ENCODE results near the gene SH3GL2. TPM values are rescaled to one million over a fixed set of nuclear protein-coding genes. Genes with fewer than 3 reads are reported as not detected.

SH3GL2 gene
- total and polyA plus RNA-seq, 4 donors, result 0.06 to 0.08 TPM; not detected in 2

DNA sequence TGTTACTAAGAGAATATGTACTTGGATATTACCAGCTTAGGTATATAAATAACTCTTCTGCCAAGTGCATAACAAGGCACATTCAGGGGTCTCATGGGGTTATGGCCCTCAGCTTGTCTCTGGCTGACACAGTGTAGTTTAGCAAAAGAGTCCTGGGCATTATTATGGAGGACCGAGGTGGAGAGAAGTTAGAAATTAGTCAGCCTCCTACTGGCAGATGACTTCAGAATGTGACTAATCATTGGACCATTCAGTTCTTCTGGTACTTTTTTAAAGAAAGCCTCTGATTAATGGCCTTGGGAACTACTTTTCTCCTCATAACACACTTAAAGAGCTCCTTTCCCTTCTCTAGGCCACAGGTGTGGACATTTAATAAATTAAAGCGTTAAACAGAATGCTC is 178.9 kb downstream of the SH3GL2 start:
- Histone ChIP-seq H3K9me3 (ENCODE audit: control insufficient read depth in 4 of 4, low read length in 3 of 4) (no peaks in the 10 kb centered on the region), H3K4me3 (ENCODE audit: low read depth in 1 of 3, low read length in 3 of 3) (no peak overlapping the region), H3K9ac (ENCODE audit: low read depth in 1 of 2, low read length in 2 of 2) (no peak overlapping the region), H3K27ac (ENCODE audit: low read depth in 1 of 2, low read length in 2 of 2) (no peak overlapping the region), H3K27me3 (ENCODE audit: control insufficient read depth in 4 of 4, insufficient read depth in 4 of 4, low read length in 3 of 4) (no peaks in the 10 kb centered on the region), H3K4me1 (ENCODE audit: control insufficient read depth in 4 of 4, insufficient read depth in 4 of 4, low read length in 3 of 4) (no peaks in the 10 kb centered on the region), H3K36me3 (ENCODE audit: control insufficient read depth in 4 of 4, insufficient read depth in 3 of 4, low read depth in 1 of 4, low read length in 3 of 4) (no peaks in the 10 kb centered on the region)
- 89% methylated on average over 2 of the region's 2 CpGs for WGBS
- TF ChIP-seq GABPA (IDR thresholded peaks at IDR 0.05 in 1 of 2, conservative IDR thresholded peaks at IDR 0.05 in 1 of 2) (no peak), RXRA (IDR thresholded peaks at IDR 0.05) (no peak), FOXA1 (IDR thresholded peaks at IDR 0.05) (no peak), MAX (IDR thresholded peaks at IDR 0.05) (no peak), JUND (IDR thresholded peaks at IDR 0.05) (no peak), YY1 (IDR thresholded peaks at IDR 0.05) (no peak)
- DNase-seq (ENCODE audit: low spot score), result no peak

DNA sequence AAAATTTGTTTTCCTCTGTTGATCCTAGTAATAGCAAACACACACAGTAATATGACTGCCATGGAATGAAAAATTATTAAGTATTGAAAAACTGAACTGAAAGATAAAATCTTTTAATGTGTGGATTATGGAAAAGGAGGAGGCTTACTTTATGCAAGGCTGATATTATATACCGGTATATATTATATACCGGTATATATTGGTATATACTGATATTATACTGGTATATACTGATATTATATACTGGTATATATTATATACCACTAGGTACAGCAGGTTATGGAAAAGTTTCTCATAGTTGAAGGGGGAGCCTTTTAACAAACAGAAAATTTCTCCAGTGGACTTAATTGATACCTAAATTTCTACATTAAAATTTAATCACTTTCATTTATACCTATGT is 181.4 kb downstream of the SH3GL2 start:
- H3K4me3 ChIP-seq (ENCODE audit: low read depth in 1 of 3, low read length in 3 of 3), result no peak overlapping the region
- 96% methylated on average over 2 of the region's 2 CpGs for WGBS
- TF ChIP-seq MAX (IDR thresholded peaks at IDR 0.05) (no peak), HNF4G (IDR thresholded peaks at IDR 0.05) (no peak), TAF1 (conservative IDR thresholded peaks at IDR 0.05) (no peak), FOXA1 (IDR thresholded peaks at IDR 0.05) (no peak), ZBTB33 (IDR thresholded peaks at IDR 0.05) (no peak), SP1 (IDR thresholded peaks at IDR 0.05) (no peak), GABPA (IDR thresholded peaks at IDR 0.05 in 1 of 2, conservative IDR thresholded peaks at IDR 0.05 in 1 of 2) (no peak), YY1 (IDR thresholded peaks at IDR 0.05) (no peak), JUND (IDR thresholded peaks at IDR 0.05) (no peak), CTCF (IDR thresholded peaks at IDR 0.05; ENCODE audit: low read depth, low read length, missing input control) (no peak), RAD21 (IDR thresholded peaks at IDR 0.05) (no peak), HNF4A (conservative IDR thresholded peaks at IDR 0.05) (no peak), FOXA2 (IDR thresholded peaks at IDR 0.05) (no peak), RXRA (IDR thresholded peaks at IDR 0.05) (no peak), REST (IDR thresholded peaks at IDR 0.05) (no peak)

More for the DNA sequence above, 181.4 kb downstream of the SH3GL2 start:
- peaks cover 0 to 3% (median 0%) of the 10 kb centered on the region in 4 donors for H3K9me3 ChIP-seq (ENCODE audit: control insufficient read depth in 4 of 4, low read length in 3 of 4)
- no peak overlapping the region for H3K9ac ChIP-seq (ENCODE audit: low read depth in 1 of 2, low read length in 2 of 2)
- H3K4me1 ChIP-seq (ENCODE audit: control insufficient read depth in 4 of 4, insufficient read depth in 4 of 4, low read length in 3 of 4), result no peaks in the 10 kb centered on the region
- no peak overlapping the region for H3K27ac ChIP-seq (ENCODE audit: low read depth in 1 of 2, low read length in 2 of 2)
- H3K36me3 ChIP-seq (ENCODE audit: control insufficient read depth in 4 of 4, insufficient read depth in 3 of 4, low read depth in 1 of 4, low read length in 3 of 4), result no peaks in the 10 kb centered on the region
- H3K27me3 ChIP-seq (ENCODE audit: control insufficient read depth in 4 of 4, insufficient read depth in 4 of 4, low read length in 3 of 4), result no peaks in the 10 kb centered on the region
- no peak for DNase-seq (ENCODE audit: low spot score)

All from liver (tissue), 9 donors.